HG02981 (cell line): ENCODE results near the gene TTLL11.
"Not testable (repeated sequence)": the region's sequence is repeated elsewhere in the genome, so short reads cannot be mapped to it uniquely, and the experiment has no call there.

Experiments used
- ATAC-seq: cut with Tn5 transposase; IDR thresholded peaks from one replicate; pipeline ENCODE4 v1.9.1; 2021; ENCODE audit warnings: mild to moderate bottlenecking, moderate library complexity; ENCODE audit not compliant: unreplicated experiment

TTLL11 gene

DNA sequence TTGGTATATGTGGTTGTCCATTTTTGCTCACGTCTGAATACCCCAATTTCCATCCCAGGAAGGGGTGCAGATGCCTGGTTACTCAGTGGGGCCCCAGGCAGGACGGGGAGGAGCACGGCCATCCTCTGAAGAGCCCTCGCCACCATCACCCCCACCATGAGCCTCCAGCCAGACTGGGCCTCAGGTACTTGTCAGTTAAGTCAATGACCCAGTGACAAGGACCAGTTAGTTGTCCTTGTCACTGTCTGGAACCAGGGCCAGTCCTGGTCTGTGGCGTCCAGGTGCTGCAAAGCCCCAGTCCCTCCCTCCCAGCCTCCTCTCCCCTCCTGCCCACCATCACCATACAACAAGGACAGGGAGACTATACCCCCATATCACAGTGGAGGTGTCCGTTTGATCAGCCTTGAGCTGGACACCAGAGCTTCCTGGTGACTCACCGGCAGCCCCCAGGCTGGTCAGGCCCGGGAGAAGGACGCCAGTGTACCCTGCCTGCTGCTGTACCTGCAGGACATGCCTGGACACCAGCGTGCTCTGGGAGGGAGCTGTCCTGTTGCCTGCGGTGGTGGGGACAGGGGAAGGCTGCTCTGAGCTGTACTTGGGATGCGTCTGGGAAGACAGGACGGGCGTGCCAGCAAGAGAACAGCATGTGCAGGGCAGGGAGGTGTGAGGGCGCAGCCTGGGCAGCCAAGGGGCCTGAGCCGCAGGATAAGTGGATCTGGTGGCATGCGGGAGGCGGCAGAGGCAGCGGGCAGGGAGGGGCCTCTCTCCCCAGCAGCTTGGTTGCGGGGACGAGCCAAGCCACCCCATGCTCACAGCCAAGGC, 32.6 kb upstream of the TTLL11 start:
- ATAC-seq: no peak

DNA sequence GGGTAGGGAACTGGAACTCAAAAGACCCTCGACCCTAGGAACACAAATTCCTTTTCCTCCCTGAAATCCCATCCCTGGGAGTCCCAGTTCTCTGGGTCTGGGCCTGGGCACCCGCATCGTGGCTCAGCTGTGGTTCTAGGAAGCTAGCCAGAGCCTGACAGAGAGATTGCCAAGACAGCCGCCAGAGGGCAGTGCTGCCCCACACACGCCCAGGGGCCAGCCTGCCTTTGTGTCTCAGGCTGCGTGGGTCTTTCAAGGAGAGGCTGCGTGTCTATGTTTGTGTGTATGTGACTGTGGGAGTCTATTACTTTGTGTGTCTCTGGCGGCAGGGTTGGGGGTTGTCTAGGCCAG, 32.0 kb upstream of the TTLL11 start:
- peak; percentile 56 for ATAC-seq

DNA sequence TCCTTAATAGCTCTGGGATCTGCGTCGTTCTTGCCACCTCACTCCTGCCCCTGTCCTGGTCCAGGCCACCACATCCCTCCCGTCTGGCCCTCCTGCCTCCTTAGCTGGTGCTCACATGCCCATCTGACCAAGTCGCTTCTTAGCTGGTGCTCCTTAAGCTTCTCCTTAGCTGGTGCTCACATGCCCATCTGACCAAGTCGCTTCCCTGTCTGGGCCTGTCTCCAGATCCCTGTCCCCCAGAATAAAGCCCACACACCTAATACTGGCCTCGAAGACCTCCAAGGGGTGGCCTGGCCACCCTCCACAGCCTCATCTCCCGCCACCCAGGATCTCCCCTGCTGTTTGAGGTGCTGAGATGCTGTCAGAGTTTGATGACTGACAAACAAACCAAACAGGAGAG, 31.4 kb upstream of the TTLL11 start:
- ATAC-seq: no peak

DNA sequence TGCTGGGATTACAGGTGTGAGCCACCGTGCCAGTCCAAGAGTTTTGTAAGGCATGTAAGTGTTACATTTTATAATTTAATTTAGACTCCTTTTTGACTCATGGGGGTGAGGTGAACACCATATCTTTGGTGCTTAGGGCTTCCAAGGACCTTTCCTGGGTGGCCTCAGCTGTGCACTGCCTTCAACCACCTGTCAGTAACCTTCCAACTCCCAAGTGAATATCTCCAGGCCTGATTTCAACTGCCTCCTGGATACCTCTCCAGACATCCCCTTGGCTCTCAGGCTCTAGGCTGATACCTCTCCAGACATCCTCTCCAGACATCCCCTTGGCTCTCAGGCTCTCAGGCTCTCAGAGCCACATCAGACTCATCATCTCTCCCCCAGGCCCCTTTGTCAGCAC, 30.9 kb upstream of the TTLL11 start:
- ATAC-seq: no peak

DNA sequence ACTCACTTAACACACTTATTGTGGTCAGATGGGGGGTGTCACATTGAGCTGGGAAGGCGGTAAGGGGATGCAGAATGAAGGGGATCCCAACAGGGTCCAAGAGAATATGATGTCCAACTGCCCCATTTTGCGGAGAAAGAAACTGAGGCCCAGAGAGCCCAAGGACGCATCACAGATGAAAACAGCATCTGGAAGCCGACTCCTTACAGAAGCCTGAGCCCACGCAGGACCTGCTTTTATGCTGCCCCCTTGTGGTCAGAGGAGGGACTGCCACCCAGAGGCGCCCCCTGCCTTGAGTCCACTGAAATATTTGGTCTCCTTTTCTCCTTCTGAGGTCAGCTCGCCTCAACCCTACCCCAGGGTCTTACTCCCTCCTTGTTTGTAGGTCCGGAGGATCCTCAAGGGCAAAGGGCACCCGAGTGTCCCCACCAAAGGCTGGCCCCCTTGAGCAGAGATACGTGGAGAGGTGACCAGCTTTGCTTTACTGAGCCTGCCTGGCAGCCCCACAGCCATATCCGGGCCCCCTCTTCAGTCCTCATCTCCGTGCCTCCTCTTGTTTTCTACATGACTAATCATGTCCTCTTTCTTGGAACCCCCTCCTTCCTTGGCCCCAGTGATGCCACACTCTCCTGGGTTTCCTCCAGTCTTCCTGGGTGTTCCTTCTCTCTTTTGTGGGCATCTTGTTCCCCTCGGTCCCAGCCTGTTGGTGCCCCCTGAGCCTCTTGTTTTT, 30.0 kb upstream of the TTLL11 start:
- ATAC-seq: peak; percentile 52

DNA sequence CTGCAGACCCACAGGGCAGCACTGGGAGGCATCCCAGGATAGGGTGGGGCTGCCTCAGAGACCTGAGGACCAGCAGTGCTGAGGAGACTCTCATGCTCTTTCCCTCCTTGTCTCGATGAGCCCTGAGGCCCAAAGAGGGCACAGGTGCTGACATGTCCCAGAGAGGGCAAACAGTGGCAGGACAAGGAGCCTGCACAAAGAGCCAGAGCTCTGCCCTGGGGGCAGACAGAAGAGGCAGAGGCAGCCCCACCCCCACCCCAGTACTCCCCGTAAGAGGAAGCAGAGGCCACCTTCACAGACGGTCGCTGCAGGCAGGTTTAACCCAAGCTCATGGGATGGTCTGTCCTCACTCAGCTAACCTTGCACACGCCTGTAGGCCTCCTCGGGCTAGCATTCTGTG, 29.4 kb upstream of the TTLL11 start:
- no peak for ATAC-seq

DNA sequence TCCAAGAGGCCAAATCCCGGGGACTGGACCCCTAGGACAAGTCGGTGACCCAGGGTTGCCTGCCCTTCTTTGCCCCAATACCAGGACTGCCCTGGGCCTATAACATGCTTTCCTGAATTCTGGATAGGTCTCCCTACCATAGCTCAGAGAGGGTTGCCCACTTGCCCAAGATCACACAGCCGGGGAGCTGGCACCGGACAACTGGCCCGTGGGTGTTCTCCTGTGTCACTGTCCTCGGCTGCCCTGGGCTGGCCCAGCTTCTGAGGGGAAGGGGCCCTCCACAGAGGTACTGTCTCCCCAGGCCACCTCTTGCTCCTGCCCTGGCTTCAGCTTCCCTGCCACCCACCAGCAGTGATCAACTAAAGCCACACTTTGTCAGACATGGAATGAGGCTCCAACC, 28.8 kb upstream of the TTLL11 start:
- no peak for ATAC-seq

DNA sequence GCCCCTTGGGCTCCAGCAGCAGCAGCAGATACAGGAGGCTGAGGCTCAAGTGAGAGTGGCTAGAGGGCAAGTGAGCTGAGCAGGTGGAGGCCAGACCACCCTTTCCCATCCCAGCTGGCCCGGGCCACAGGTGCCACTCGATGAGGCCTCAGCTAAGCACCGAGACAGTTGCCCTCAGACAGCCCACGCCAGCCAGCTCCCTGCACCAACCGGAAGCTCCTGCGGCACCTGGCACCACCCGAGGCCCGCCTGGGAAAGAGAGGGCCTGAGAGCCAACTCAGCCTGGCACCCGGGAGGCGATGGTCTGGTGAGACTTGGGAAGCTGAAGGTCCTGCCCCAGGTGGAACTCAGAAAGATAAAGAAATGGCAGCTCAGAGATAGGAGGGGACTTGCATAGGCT, 28.3 kb upstream of the TTLL11 start:
- no peak for ATAC-seq

DNA sequence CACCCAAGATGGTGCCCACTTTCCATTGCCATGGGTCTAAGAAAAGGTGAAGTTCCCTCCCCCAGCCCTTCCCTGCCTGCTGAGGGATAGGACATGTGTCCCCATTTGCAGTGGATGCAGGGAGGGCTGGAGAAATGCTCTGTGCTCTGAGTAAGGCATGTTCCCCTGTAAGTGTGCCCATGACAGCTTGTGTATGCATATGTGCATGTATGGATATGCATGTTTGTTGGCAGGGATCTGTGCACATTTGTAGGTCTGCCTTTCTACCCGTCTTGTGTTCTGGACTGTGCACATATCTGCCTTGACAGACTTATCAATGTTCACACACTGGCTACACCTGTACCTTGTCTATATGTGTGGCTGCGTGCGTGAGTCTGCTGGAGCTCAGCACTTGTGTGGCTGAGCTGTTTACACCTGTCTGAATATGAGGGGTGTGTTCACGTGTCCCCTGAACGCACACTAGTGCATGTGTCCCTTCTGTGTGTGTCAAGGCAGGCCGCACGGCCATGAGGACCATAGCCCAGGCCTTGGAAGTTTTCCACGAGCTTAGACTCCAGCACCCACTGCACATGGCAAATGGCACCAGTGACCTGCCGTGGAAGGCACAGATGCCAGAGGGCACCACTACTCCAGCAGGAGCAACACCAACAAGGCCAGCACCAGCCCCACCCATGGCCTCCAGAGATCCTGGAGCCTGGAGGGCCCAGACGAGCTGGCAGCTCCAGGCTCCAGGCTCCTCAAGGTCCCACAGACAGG, 27.4 kb upstream of the TTLL11 start:
- ATAC-seq: no peak

DNA sequence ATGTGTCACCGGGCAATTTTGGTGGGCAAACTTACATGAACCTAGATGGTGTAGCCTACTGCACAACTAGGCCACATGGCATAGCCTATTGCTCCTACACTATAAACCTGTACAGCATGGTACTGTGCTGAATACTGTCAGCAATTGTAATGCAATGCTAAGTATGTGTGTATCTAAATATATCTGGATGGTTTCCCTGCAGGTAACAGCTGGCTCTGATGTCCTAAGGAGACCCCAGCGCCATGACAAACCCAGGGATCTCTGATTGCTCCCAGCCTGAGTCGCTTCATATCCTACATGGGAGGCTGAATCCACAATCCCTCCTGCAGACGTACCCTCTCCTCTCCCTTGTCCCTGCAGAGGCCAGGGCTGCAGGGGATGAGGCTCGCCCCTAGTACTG, 26.6 kb upstream of the TTLL11 start:
- no peak for ATAC-seq

DNA sequence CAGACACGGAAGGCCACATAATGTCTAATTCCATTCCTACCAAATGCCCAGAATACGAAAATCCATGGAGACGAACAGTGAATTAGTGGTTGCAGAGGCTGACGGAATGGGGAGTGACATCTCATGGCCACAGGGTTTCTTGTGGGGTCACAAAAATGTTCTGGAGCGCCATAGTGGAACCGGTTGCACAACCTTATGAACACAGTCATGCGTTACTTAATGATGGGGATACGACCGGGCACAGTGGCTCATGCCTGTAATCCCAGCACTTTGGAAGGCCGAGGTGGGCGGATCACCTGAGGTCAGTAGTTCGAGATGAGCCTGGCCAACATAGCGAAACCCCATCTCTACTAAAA, 26.0 kb upstream of the TTLL11 start:
- no peak for ATAC-seq

DNA sequence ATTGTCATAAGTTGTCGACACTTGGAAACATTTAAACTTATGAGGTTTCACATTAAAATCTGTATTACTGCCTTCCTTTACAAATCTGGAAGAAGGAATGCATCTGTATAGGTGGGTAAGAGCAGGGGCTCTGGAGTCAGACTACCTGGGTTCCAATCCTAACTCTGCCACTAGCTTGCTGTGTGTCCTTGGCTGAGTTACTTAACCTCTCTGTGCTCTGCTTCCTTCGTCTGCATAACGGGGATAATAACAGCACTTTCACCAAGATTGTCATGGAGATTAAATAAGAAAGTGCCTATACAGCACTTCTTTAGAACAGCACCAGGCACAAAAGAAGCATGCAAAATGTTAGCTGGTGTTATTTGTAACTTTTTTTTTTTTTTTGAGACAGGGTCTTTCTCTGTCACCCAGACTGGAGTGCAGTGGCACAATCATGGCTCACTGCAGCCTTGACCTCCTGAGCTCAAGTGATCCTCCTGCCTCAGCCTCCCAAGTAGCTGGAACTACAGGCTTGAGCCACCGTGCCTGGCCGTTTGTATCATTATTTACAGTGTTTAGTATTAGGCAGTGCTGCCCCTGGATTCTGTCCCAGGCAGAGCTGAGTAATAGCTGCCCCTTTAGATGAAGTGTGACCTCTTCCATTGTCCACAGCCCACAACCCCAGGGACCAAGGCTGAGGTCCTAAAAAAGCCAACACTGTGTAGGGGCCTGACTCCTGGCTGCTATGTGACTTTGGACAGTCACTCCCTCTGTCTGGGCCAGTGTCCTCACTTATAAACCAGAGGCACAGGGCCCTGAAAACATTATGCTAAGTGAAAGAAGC, 25.4 kb upstream of the TTLL11 start:
- no peak for ATAC-seq

DNA sequence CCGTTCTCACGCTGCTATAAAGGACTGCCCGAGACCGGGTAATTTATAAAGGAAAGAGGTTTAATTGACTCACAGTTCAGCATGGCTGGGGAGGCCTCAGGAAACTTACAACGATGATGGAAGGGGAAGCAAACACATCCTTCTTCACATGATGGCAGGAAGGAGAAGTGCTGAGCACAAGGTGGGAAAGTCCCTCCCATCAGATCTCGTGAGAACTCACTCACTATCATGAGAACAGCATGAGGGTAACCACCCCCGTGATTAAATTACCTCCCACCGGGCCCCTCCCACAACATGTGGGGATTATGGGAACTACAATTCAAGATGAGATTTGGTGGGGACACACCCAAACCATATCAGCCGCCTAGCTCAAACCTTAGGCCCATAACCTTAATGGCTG, 24.1 kb upstream of the TTLL11 start:
- not testable (repeated sequence) for ATAC-seq

DNA sequence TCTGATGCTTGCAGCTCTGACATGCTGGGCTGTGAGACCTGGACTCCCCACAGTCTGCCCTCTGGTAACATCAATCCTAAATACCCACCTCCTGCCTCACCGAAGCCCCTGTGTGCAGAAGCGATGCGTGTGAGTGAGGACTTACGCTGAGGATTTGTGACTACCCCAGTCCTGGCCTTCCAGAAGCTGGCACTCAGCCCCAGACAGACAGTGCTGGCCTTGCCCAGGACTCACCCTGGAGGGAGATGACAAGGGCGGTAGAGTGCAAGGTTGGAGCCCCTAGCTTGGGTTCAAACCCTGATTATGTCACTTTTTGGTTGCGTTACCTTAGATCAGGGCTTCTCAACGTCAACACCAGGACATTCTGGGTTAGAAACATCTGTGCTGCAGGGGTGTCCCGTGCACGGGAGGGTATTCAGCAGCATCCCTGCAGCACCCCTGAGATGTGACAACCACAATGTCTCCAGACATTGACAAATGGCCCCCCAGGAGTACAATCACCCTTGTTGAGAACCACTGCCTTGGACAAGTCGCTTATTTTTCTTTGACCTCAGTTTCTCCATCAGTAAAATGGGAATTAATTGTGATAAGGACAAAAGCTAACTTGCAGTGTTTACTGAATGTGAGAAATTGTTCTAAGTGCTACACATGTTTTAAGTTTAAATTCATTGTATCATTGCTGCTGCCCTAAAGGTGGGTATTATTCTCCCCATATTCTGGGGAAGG, 23.5 kb upstream of the TTLL11 start:
- ATAC-seq: no peak

DNA sequence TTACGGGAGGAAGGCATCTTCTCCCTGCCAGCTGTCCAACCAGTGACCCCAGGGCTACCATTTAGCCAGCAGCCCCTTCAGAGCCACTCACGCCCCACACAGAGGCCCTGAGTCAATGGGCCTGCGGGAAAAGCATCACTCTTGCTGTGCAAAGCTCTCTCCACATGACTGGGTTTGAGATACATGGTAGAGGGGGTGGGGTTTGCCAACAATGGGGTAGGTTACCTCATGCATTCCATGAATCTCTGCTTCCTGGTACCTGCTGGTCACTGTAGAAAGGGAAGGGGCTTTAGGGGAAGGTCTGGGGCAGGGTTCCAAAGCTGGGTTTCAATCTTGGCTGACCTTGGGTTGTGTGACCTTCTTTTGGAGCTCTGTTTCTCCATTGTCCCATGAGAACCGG, 22.9 kb upstream of the TTLL11 start:
- no peak for ATAC-seq

DNA sequence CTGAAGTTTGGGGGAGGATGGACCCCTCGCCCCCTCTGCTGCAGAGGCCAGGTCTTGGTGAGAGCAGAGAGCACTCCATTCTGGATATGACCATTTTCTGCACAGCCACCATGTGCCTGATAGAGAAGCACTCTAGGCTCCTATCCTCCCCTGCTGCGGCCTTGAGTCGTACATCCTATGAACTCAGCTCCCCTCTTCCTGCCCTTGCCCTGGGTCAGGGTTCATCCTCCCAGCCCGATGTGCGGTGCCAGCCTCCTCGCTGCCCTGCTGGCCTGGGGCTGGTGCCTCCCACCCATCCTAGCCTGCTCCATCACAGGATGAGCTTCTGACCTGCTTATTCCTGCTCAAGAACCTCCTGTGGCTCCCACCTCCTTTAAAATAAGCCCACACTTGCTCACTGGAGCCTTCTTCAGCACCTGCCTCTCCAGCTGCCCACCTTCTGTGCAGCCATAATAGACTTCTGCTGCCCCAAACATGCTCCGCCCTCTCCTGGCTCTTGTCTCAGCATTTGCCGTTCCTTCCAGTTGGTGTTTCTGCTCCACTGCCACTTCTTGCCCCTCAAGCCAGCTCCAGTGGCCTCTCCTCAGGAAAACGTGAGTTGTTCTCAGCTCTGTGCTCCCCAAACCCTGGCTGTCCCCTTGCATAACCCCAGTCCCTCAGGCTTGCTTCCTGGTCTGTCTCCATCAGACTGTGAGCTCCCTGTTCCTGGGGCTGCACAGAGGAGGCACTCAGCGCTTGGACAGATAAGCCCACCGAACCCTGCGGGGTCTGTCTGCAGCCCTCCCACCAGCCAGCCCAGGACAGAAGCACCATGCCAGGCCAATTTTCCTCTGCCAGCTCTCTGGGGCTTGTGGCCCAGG, 22.3 kb upstream of the TTLL11 start:
- ATAC-seq: no peak

DNA sequence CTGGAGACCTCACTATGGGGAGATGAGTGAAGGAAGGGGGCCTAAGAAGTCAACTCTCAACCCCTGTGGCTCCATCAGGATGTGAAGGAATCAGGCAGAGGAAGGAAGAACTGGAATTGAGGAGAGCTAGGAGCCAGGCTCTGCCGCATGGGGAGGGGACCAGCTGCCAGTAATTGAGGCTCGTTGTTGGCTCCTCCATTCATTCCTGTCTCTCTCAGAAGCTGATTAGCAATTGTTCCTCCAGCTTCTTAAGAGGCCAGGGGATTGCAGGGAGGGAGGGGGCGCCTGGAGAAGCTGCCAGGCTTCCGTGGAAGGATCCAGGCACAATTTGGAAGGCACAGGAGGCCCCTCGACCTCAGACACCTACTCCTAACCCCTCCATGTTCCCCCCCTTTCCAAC, 20.5 kb upstream of the TTLL11 start:
- ATAC-seq: no peak

DNA sequence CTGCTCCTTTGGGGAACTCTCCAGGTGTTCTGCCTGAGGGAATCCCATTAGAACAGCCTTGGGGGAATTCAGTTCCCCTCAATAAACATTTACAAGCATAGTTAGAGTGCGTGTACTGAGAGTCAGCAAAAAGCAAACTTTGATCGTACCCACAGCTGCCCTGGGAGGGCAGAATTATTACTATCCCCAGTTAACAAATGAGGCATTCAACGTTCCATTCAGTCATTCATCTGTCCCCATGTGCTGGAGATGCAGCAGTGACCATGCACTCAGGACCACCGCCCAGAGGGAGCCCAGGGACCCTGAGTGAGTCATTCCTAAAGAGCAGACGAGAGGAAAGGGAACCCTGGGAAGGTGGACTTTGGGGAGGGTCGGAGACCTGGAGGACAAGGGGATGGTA, 19.1 kb upstream of the TTLL11 start:
- ATAC-seq: no peak

DNA sequence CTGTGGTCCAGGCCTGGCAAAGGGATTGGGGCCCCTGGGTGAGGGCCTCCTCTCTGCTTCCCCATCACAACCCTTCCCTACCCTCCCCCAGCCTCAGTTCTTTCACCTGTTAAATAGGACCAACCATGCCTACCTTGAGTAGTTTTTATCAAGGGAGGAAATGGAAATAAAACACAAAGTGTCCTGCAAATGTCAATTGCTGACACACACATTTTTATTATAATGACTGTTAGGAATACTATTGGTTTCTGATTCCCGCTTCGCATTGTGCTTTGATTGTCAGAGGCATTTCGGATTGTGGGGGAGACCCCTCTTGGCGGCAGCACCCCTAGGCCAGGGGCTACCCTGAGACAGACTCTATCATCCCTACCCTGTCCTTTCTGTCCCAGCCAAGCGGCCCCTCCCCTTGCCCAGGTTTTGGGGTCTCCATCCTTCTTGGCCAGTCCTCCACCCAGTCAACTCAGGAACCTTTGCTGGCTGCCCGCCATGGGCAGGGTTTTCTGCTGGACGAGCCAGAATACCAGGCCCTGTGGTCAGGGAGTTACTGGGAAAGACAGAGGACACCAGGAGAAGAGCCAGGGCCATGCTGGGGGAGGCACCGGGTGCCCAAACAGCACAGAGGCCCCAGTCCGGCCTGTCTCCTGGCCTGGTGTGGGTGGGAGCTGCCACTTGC, 18.4 kb upstream of the TTLL11 start:
- ATAC-seq: no peak
